GM12872 (cell line): Measurements from ENCODE around the gene ZNF304.
A peak's percentile ranks its signal among the peaks of the same experiment; 100 is the strongest.

Source experiments
- TF ChIP-seq, protein P1 (sequence below): IDR thresholded peaks from 3 replicates; pipeline ENCODE4 v1.5.1; 2011; ENCODE audit warnings: low read depth, mild to moderate bottlenecking, low read length, moderate library complexity; ENCODE audit not compliant: insufficient read depth

The ZNF304 gene

GRCh38 chr19:57317503-57317902, 33.6 kb upstream of the ZNF304 start:
- TF ChIP-seq, protein P1, sequence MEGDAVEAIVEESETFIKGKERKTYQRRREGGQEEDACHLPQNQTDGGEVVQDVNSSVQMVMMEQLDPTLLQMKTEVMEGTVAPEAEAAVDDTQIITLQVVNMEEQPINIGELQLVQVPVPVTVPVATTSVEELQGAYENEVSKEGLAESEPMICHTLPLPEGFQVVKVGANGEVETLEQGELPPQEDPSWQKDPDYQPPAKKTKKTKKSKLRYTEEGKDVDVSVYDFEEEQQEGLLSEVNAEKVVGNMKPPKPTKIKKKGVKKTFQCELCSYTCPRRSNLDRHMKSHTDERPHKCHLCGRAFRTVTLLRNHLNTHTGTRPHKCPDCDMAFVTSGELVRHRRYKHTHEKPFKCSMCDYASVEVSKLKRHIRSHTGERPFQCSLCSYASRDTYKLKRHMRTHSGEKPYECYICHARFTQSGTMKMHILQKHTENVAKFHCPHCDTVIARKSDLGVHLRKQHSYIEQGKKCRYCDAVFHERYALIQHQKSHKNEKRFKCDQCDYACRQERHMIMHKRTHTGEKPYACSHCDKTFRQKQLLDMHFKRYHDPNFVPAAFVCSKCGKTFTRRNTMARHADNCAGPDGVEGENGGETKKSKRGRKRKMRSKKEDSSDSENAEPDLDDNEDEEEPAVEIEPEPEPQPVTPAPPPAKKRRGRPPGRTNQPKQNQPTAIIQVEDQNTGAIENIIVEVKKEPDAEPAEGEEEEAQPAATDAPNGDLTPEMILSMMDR: no peak

DNA sequence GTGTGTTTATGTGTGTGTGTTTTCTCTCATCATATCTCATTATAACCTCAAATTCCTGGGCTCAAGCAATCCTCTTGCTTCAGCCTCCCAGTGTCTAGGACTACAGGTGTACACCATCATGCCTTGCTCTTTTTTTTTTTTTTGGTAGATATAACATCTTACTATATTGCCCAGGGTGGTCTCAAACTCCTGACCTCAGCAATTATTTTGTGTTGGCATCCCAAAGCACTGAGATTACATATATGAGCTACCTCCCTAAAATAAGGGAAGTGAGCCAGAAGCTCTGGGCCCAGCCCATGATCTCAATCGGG, 31.2 kb upstream of the ZNF304 start:
- TF ChIP-seq, protein P1: no peak

- TF ChIP-seq, protein P1: peak; percentile 32; the same call in 1 of the 3 replicates
Observed at GRCh38 chr19:57320180-57321084, 30.6 kb upstream of the ZNF304 start, which contains the start of gene ZNF543. TSS of gene ZNF543 (plus strand) at chr19:57320472. CDS start at chr19:57320854, 382 bp downstream.

DNA sequence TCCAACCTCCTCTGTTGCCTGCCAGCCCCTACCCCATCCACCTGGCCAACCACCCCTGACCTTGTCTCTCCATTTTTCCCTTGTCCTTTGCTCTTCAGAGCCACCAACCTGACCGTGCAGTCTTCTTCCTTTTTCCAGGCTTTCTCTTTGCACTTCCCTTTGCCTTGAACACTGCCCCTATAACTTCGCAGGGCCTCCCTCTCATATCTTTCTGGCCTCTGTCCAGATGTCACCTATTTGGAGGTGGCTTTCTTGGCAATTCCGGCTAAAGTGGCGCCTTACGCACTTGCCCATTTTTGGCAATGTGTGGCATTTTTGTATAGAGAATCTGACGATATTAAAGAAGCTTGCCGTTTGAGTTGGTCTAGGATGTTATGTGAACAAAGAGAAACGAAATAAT, 30.0 kb upstream of the ZNF304 start:
- TF ChIP-seq, protein P1: no peak

DNA sequence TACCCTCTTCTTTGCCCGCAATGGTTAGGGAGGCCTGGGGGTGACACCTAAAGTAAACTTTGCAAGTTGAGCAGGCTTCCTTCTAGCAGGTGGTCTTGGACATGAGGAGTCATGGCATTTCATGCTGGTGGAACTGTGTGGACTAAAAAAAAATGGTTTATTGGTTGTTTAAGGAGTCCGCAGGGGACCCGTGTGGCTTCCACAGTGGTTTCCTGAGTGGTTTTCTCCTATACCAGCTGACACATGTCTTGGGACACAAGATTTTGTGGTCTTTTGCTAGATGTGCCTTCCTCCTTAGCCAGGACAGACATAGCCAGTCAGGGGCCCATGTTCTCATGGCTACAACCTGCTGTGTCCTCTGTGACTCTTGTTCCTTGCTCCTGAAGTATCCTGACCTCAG, 29.3 kb upstream of the ZNF304 start:
- TF ChIP-seq, protein P1: no peak

GRCh38 chr19:57324992-57325391, 26.1 kb upstream of the ZNF304 start:
- TF ChIP-seq, protein P1: no peak

GRCh38 chr19:57327993-57328392, 23.1 kb upstream of the ZNF304 start:
- TF ChIP-seq, protein P1: no peak
